Psoas muscle (tissue), 8 donors: ENCODE data around the gene MAST4. TPM values are rescaled to one million over a fixed set of nuclear protein-coding genes. Genes with fewer than 3 reads are reported as not detected.

Experiments used
- ATAC-seq, 4 donors: fragments of 200-7000 bp; cut with Tn5 transposase; one replicate each; pipeline ENCODE4 v1.9.1; 2020; ENCODE audit warnings: moderate library complexity in 3 of 4, mild to moderate bottlenecking in 2 of 4
- DNase-seq, 2 donors: peaks; one replicate each; pipeline ENCODE4 v3.0.0-alpha.2; 2020
- H3K27ac ChIP-seq: fragments of 200-600 bp; one replicate; pipeline ENCODE4 v1.8.0; 2022
- H3K27me3 ChIP-seq, 3 donors: fragments of 200-600 bp in 1 of 3; one replicate each; pipeline versions ENCODE4 v1.6.1 to v1.8.0; 2013 to 2022; ENCODE audit warnings: low read length in 2 of 3, mild to moderate bottlenecking in 2 of 3, moderate library complexity in 1 of 3; ENCODE audit not compliant: insufficient read depth in 3 of 3
- H3K36me3 ChIP-seq, 2 donors: fragments of 200-600 bp in 1 of 2; one replicate each; pipeline versions ENCODE4 v1.6.1 to v1.8.0; 2013 to 2022; ENCODE audit warnings: low read depth in 1 of 2, mild to moderate bottlenecking in 1 of 2, moderate library complexity in 1 of 2; ENCODE audit not compliant: insufficient read depth in 1 of 2
- H3K4me1 ChIP-seq: fragments of 200-600 bp; one replicate; pipeline ENCODE4 v1.8.0; 2022
- H3K4me3 ChIP-seq: fragments of 200-600 bp; one replicate; pipeline ENCODE4 v1.8.0; 2022; ENCODE audit warnings: mild to moderate bottlenecking
- H3K9me3 ChIP-seq: fragments of 200-600 bp; one replicate; pipeline ENCODE4 v1.8.0; 2022
- WGBS, 3 donors: extraction: QIAGEN DNeasy Blood & Tissue Kit; methylation state at CpG; one replicate each; pipeline versions ENCODE4 v1.1.6 to v1.1.7; 2013; 5-methylcytosine and 5-hydroxymethylcytosine counted together
- intact Hi-C, 2 donors: fragments of 100-400 bp; cut with DNase I; formaldehyde crosslinking; loops; one replicate each; pipeline versions ENCODE4 v1.11.0 to v1.14.2; 2022
- polyA plus RNA-seq, 3 donors: library from polyadenylated mRNA; stranded (reverse); fragments of 200-250 nt; gene quantifications; one replicate each; pipeline ENCODE4 v1.2.3, GENCODE V29; 2013
- total RNA-seq, 4 donors: library from RNA; stranded (reverse); fragmentation: NEBNext Ultra II Directional in 2 of 4; extraction: Animal tissue kit (Norgen Biotek cat#: 25700) in 2 of 4; gene quantifications; one replicate each; pipeline versions ENCODE4 v1.2.1 to v1.2.4, GENCODE V29; 2021 to 2023
- TF ChIP-seq, protein P1 (sequence below): fragments of 200-600 bp; IDR thresholded peaks from one replicate; pipeline ENCODE4 v1.8.0; 2022; ENCODE audit warnings: antibody characterized with exemption
- donor health status: healthy with polysubstance abuse.
- donor health status: DM: no; HTN: no; CAD: no; lungs with moderate emphysema.
- donor health status: Bipolar disorder and iron deficiency.
- donor health status: healthy.
- donor health status: DM: yes; HTN: yes; CAD: no.
- donor health status: DM: no; HTN: no; CAD: no.
- donor health status: DM: no; HTN: no; CAD: no.
- donor health status: DM: yes; HTN: yes; CAD: no.

MAST4 gene
- total and polyA plus RNA-seq, 7 donors: 3.2 to 123 (median 12.1) TPM

GRCh38 chr5:67043796-67044511 is 447.8 kb downstream of the MAST4 start:
- no peaks in the 10 kb centered on the region for H3K36me3 ChIP-seq
- TF ChIP-seq, protein P1, sequence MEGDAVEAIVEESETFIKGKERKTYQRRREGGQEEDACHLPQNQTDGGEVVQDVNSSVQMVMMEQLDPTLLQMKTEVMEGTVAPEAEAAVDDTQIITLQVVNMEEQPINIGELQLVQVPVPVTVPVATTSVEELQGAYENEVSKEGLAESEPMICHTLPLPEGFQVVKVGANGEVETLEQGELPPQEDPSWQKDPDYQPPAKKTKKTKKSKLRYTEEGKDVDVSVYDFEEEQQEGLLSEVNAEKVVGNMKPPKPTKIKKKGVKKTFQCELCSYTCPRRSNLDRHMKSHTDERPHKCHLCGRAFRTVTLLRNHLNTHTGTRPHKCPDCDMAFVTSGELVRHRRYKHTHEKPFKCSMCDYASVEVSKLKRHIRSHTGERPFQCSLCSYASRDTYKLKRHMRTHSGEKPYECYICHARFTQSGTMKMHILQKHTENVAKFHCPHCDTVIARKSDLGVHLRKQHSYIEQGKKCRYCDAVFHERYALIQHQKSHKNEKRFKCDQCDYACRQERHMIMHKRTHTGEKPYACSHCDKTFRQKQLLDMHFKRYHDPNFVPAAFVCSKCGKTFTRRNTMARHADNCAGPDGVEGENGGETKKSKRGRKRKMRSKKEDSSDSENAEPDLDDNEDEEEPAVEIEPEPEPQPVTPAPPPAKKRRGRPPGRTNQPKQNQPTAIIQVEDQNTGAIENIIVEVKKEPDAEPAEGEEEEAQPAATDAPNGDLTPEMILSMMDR: no peak
- peak overlapping the region; percentile 47 for H3K27ac ChIP-seq
- WGBS, 3 donors: 88 to 93% (median 91%) methylated on average over 3 of the region's 3 CpGs
- no peaks in the 10 kb centered on the region for H3K27me3 ChIP-seq
- no peak for DNase-seq
- intact Hi-C loops: no loop called here
- no peak overlapping the region for H3K4me3 ChIP-seq
- no peaks in the 10 kb centered on the region for H3K9me3 ChIP-seq
- peaks cover 50% of the 10 kb centered on the region for H3K4me1 ChIP-seq
- ATAC-seq: peak in 1 of 4 donors; percentile 19

DNA sequence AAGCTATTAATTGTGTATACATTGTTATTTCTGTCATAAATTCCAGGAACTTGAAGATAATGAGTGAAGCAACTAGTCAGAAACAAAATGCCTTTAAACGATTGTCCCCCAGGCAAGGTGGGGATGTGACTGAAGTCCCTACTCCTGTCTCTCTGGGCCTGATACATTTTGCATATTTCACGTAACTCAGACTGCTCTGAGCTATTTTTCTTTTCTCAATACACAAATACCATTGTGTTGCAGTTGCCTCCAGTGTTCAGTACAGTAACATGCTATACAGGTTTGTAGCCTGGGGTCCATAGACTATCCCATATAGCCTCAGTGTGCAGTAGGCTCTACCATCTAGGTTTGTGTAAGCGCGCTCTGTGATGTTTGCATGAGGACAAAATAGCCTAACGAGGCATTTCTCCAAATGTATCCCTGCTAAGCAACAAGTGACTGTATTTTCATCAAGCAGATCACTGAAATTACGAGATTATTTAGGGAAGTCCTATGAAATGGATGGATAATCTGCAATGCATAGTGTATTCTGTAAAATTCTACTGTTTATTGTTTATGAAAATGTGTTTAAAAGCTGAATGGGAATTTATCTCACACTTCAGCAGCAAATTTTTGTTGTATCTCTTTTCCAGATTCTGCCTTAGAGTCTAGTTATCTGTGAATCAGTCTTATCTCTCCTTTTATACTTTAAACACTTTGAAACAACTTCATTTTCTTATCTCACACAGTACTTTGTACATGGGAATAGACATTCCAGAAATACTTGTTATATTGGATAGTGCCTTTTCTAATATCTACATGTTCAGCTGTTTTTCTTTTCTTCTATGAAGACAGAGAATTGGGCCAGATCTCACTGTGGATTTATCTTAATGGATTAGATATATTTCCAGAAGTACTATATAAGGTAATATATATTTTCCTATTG is 449.9 kb downstream of the MAST4 start:
- Histone ChIP-seq H3K27ac (no peak overlapping the region), H3K4me1 (peaks cover 62% of the 10 kb centered on the region), H3K36me3 (no peaks in the 10 kb centered on the region), H3K4me3 (no peak overlapping the region), H3K27me3 (no peaks in the 10 kb centered on the region), H3K9me3 (no peaks in the 10 kb centered on the region)
- DNase-seq: no peak
- no peak for ATAC-seq
- WGBS, 3 donors: 90 to 92% (median 91%) methylated on average over 6 of the region's 6 CpGs
- intact Hi-C loops: loop anchor here in 1 of 2 donors (5.0 kb wide), 1 partner anchor 39 kb away; no protein-coding TSS in a partner anchor
- TF ChIP-seq, protein P1: no peak

DNA sequence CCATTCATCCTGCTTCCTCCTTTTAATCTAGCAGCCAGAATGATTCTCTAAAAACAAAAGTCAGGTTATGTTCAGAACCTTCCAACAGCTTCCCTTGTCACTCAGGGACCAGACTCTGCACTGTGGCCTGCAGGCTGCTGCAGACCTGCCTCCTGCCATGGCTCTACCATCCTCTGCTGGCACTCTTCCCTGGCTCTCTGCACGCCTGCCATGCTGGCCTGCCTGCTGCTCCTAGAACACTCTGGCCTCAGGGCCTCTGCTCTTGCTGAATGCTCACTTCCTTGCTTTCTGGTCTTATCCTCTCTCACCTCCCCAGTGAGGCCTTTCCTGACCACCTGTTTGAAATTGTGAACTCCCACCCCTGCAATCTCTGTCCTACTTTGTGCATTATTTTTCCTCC is 451.0 kb downstream of the MAST4 start:
- no peaks in the 10 kb centered on the region for H3K27me3 ChIP-seq
- H3K36me3 ChIP-seq: no peaks in the 10 kb centered on the region
- peak; percentile 71 to 90 (median 76) for ATAC-seq
- DNase-seq: peak; percentile 39 to 63
- no peak overlapping the region for H3K4me3 ChIP-seq
- no peaks in the 10 kb centered on the region for H3K9me3 ChIP-seq
- TF ChIP-seq, protein P1: no peak
- intact Hi-C loops: loop anchor here in 1 of 2 donors (5.0 kb wide), 1 partner anchor 40 kb away; no protein-coding TSS in a partner anchor
- WGBS, 3 donors: 9 to 31% (median 22%) methylated on average over 1 of the region's 1 CpG
- peaks cover 64% of the 10 kb centered on the region for H3K4me1 ChIP-seq
- H3K27ac ChIP-seq: peak overlapping the region; percentile 48

DNA sequence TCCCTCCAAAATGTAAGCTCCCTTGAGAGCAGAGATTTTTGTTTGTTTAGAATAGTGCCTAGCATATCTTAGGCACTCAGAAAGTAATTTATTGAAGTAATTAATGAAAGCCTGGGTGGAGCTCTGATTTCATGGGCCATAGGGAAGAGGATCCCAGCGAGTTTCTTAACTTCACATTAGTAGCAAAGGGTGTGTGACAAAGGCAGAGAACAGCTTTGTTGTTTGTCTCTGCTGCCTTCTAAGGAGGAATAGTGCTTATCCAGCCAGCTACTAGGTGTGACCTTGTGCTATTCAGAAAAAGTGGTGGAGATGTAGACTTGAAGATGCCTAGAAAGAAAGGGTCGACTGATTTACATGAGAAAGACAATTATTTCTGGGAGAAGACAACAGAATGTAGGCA is 451.4 kb downstream of the MAST4 start:
- WGBS, 3 donors: 55 to 80% (median 67%) methylated on average over 2 of the region's 2 CpGs

More for the DNA sequence above, 451.4 kb downstream of the MAST4 start:
- TF ChIP-seq, protein P1: no peak
- Histone ChIP-seq H3K27ac (peak overlapping the region; percentile 48), H3K4me3 (no peak overlapping the region), H3K27me3 (no peaks in the 10 kb centered on the region), H3K4me1 (peaks cover 60% of the 10 kb centered on the region), H3K9me3 (no peaks in the 10 kb centered on the region), H3K36me3 (no peaks in the 10 kb centered on the region)
- no peak for ATAC-seq
- no peak for DNase-seq
- intact Hi-C loops: loop anchor here in 1 of 2 donors (5.0 kb wide), 1 partner anchor 40 kb away; no protein-coding TSS in a partner anchor
